Loucy (cell line): ENCODE data around the gene ELOF1.

Experiments
- H2AFZ ChIP-seq: fragments of 200-600 bp; sonication (generic); 2 replicates; pipeline ENCODE4 v1.6.0; 2016; ENCODE audit warnings: antibody characterized with exemption, mild to moderate bottlenecking, low read length, moderate library complexity
- H3F3A ChIP-seq: fragments of 200-600 bp; 2 replicates; pipeline ENCODE4 v1.6.0; 2016; ENCODE audit warnings: antibody characterized with exemption, low read depth, mild to moderate bottlenecking
- H3K27me3 ChIP-seq: fragments of 200-600 bp; sonication (generic); 2 replicates; pipeline ENCODE4 v1.6.1; 2014; ENCODE audit warnings: low read length, mild to moderate bottlenecking; ENCODE audit not compliant: insufficient read depth, poor library complexity, severe bottlenecking
- H3K36me3 ChIP-seq: fragments of 200-600 bp; sonication (generic); 2 replicates; pipeline ENCODE4 v1.6.1; 2016; ENCODE audit warnings: low read length; ENCODE audit not compliant: insufficient read depth
- H3K4me1 ChIP-seq: fragments of 200-600 bp; sonication (generic); 2 replicates; pipeline ENCODE4 v1.5.1; 2014; ENCODE audit warnings: low read length, mild to moderate bottlenecking; ENCODE audit not compliant: insufficient read depth, poor library complexity, severe bottlenecking
- H3K4me2 ChIP-seq: fragments of 200-600 bp; sonication (generic); 2 replicates; pipeline ENCODE4 v1.6.0; 2014; ENCODE audit warnings: antibody characterized with exemption, low read length, low read depth, mild to moderate bottlenecking; ENCODE audit not compliant: poor library complexity, severe bottlenecking
- H3K4me3 ChIP-seq: fragments of 200-600 bp; sonication (generic); 2 replicates; pipeline ENCODE4 v1.5.1; 2014; ENCODE audit warnings: low read length, mild to moderate bottlenecking, mixed read lengths; ENCODE audit not compliant: poor library complexity, severe bottlenecking
- H3K79me2 ChIP-seq: fragments of 200-600 bp; sonication (generic); 2 replicates; pipeline ENCODE4 v1.6.1; 2014; ENCODE audit warnings: low read length; ENCODE audit not compliant: insufficient read depth
- H3K9ac ChIP-seq: fragments of 200-600 bp; sonication (generic); 2 replicates; pipeline ENCODE4 v1.6.0; 2014; ENCODE audit warnings: mild to moderate bottlenecking, low read depth, low read length, moderate library complexity; ENCODE audit not compliant: poor library complexity, severe bottlenecking
- H3K9me2 ChIP-seq: fragments of 200-600 bp; sonication (generic); replicated peaks from 2 replicates; pipeline ENCODE4 v1.6.1; 2016; ENCODE audit warnings: low read depth, low read length, mixed read lengths
- H3K9me3 ChIP-seq: fragments of 200-600 bp; sonication (generic); 2 replicates; pipeline ENCODE4 v1.6.1; 2014; ENCODE audit warnings: mild to moderate bottlenecking, antibody characterized with exemption, low read length, low read depth; ENCODE audit not compliant: insufficient read depth
- H4K20me1 ChIP-seq: fragments of 200-600 bp; sonication (generic); 2 replicates; pipeline ENCODE4 v1.6.0; 2014; ENCODE audit warnings: antibody characterized with exemption, low read length, mild to moderate bottlenecking; ENCODE audit not compliant: insufficient read depth, poor library complexity, severe bottlenecking
- CTCF ChIP-seq: fragments of 200-600 bp; sonication (generic); conservative IDR thresholded peaks from 2 replicates; pipeline ENCODE4 v1.5.1; 2014; ENCODE audit warnings: mild to moderate bottlenecking, antibody characterized with exemption, low read length
- EZH2phosphoT487 ChIP-seq: fragments of 200-600 bp; IDR thresholded peaks from 2 replicates; pipeline ENCODE4 v1.6.1; 2018; ENCODE audit warnings: antibody characterized with exemption, mild to moderate bottlenecking, moderate library complexity, borderline replicate concordance

ELOF1 gene

GRCh38 chr19:11506101-11506555, 52.9 kb downstream of the ELOF1 start:
- H3K27me3 ChIP-seq, result no peaks in the 10 kb centered on the region
- TF ChIP-seq CTCF, result no peak
- TF ChIP-seq EZH2phosphoT487, result no peak
- no peaks in the 10 kb centered on the region for H4K20me1 ChIP-seq
- no peaks in the 10 kb centered on the region for H3K36me3 ChIP-seq
- H3K4me3 ChIP-seq, result peak overlapping the region; percentile 77
- H3K4me2 ChIP-seq, result peak overlapping the region; percentile 83
- H2AFZ ChIP-seq, result peak overlapping the region; percentile 87
- peak overlapping the region; percentile 81 for H3K9ac ChIP-seq
- peaks cover 24% of the 10 kb centered on the region for H3K79me2 ChIP-seq
- no peaks in the 10 kb centered on the region for H3K9me3 ChIP-seq
- H3K9me2 ChIP-seq, result no peaks in the 10 kb centered on the region
- peaks cover 11% of the 10 kb centered on the region for H3K4me1 ChIP-seq
- H3F3A ChIP-seq, result no peaks in the 10 kb centered on the region

GRCh38 chr19:11505504-11506100, 53.4 kb downstream of the ELOF1 start, which contains the start of gene ZNF653:
Gene ZNF653, minus strand, starts transcription at chr19:11505839. Its CDS starts 53 bp downstream, at chr19:11505786.
- peaks cover 11% of the 10 kb centered on the region for H3K4me1 ChIP-seq
- peaks cover 24% of the 10 kb centered on the region for H3K79me2 ChIP-seq
- peak within 1 kb of the TSS; percentile 87 for H2AFZ ChIP-seq
- no peaks in the 10 kb centered on the region for H3K9me3 ChIP-seq
- no peaks in the 10 kb centered on the region for H3K9me2 ChIP-seq
- no peaks in the 10 kb centered on the region for H3F3A ChIP-seq
- H3K4me2 ChIP-seq, result peak within 1 kb of the TSS; percentile 83
- no peaks in the 10 kb centered on the region for H3K27me3 ChIP-seq
- H3K4me3 ChIP-seq, result peak within 1 kb of the TSS; percentile 77
- TF ChIP-seq CTCF (no peak), EZH2phosphoT487 (no peak)
- no peaks in the 10 kb centered on the region for H3K36me3 ChIP-seq
- H4K20me1 ChIP-seq, result no peaks in the 10 kb centered on the region
- peak within 1 kb of the TSS; percentile 81 for H3K9ac ChIP-seq

- Histone ChIP-seq H3K4me1 (peaks cover 11% of the 10 kb centered on the region), H3F3A (no peaks in the 10 kb centered on the region), H4K20me1 (no peaks in the 10 kb centered on the region), H3K36me3 (no peaks in the 10 kb centered on the region), H3K4me3 (peak overlapping the region; percentile 77), H3K9ac (peak overlapping the region; percentile 81), H2AFZ (peak overlapping the region; percentile 87), H3K79me2 (peaks cover 24% of the 10 kb centered on the region), H3K9me2 (no peaks in the 10 kb centered on the region), H3K4me2 (peak overlapping the region; percentile 83), H3K27me3 (no peaks in the 10 kb centered on the region), H3K9me3 (no peaks in the 10 kb centered on the region)
- no peak for TF ChIP-seq CTCF
Measured at GRCh38 chr19:11505032-11505503, 54.0 kb downstream of the ELOF1 start.
